IPS-11a (cell line): ENCODE results near the gene MRPS35.

Source experiments
- H3K4me3 ChIP-seq: one replicate; pipeline ENCODE4 v1.5.1; 2013; ENCODE audit warnings: low read depth, low read length, control low read depth

MRPS35 gene

DNA sequence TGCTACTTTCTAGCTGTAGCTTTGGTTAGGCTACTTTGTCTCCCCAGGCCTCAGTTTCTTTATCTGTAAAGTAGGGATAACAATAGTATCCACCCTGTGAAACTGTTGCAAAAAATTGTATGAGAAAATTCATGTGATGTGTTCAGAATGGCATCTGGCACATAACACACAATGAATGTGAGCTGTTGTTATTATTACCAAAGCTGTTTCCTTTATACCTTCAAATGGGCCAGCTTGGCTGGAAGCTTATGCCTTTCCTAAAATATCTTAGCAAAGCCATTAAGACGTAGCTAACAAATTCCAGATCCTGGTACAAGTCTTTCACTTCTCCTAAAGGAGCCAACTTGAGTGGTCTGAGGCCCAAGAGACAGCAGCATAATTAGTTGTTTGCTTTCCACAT, 94.6 kb downstream of the MRPS35 start:
- H3K4me3 ChIP-seq = no peak overlapping the region
